ENCODE data around the gene KCNC1. TPM values are rescaled to one million over a fixed set of nuclear protein-coding genes. Genes with fewer than 3 reads are reported as not detected.

The KCNC1 gene
- total and polyA plus RNA-seq, 9 of the 15 experiments (the other 6 are each of a cell fraction or from before 2014, with no cell fraction given) = 0.05 to 0.08 TPM; not detected in 7

- peaks cover 35 to 77% of the 10 kb centered on the region in 2 experiments; a peak in 4 of 5 replicates for H3K27me3 ChIP-seq (ENCODE audit: control insufficient read depth in 2 of 2, insufficient read depth in 2 of 2, low read length in 2 of 2)
- no peaks in the 10 kb centered on the region for H3K9me1 ChIP-seq (ENCODE audit: control insufficient read depth, insufficient read depth, low read length)
- peaks cover 10% of the 10 kb centered on the region; the same call in 1 of the 2 replicates for H4K20me1 ChIP-seq (replicated peaks; ENCODE audit: control insufficient read depth, insufficient read depth, low read length)
- 2% methylated on average over 12 of the region's 16 CpGs for WGBS (ENCODE audit: insufficient coverage, low coverage, missing lambda C conversion rate)
- no peak overlapping the region for H3K4me3 ChIP-seq
- no peak for FAIRE-seq
- H2AFZ ChIP-seq (ENCODE audit: low read depth, low read length) = no peak overlapping the region
- TF ChIP-seq BCL6 (CRISPR knock-in tag; IDR thresholded peaks at IDR 0.05) = no peak
- TF ChIP-seq MXI1 (IDR thresholded peaks at IDR 0.05; ENCODE audit: low read depth, low read length) = no peak
- no peak for TF ChIP-seq CAMTA2 (CRISPR knock-in tag; conservative IDR thresholded peaks at IDR 0.05)
- no peak for TF ChIP-seq ZNF511 (CRISPR knock-in tag; IDR thresholded peaks at IDR 0.05)
- no peak for TF ChIP-seq NUFIP1 (IDR thresholded peaks at IDR 0.05; ENCODE audit: partially characterized antibody)
- no peak for TF ChIP-seq ZBTB33 (CRISPR knock-in tag; IDR thresholded peaks at IDR 0.05)
- no peak for TF ChIP-seq ZSCAN32 (CRISPR knock-in tag; IDR thresholded peaks at IDR 0.05)
- TF ChIP-seq, protein P1, sequence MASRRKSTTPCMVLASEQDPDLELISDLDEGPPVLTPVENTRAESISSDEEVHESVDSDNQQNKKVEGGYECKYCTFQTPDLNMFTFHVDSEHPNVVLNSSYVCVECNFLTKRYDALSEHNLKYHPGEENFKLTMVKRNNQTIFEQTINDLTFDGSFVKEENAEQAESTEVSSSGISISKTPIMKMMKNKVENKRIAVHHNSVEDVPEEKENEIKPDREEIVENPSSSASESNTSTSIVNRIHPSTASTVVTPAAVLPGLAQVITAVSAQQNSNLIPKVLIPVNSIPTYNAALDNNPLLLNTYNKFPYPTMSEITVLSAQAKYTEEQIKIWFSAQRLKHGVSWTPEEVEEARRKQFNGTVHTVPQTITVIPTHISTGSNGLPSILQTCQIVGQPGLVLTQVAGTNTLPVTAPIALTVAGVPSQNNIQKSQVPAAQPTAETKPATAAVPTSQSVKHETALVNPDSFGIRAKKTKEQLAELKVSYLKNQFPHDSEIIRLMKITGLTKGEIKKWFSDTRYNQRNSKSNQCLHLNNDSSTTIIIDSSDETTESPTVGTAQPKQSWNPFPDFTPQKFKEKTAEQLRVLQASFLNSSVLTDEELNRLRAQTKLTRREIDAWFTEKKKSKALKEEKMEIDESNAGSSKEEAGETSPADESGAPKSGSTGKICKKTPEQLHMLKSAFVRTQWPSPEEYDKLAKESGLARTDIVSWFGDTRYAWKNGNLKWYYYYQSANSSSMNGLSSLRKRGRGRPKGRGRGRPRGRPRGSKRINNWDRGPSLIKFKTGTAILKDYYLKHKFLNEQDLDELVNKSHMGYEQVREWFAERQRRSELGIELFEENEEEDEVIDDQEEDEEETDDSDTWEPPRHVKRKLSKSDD (conservative IDR thresholded peaks at IDR 0.05; ENCODE audit: low read length) = no peak
- TF ChIP-seq RAD51 (IDR thresholded peaks at IDR 0.05; ENCODE audit: borderline replicate concordance, low read depth) = no peak
- DNase-seq (ENCODE audit: extremely low read depth in 1 of 4, low spot score in 3 of 4) = no peak
- no peaks in the 10 kb centered on the region for H3K36me3 ChIP-seq (ENCODE audit: control insufficient read depth, insufficient read depth, low read length)
- no TSS peak for BruUV-seq (replicated peaks)
- ChIA-PET POLR2A (no interaction called here), CTCF (ENCODE audit: low intra/inter-chr PET ratio) (no interaction called here)
- H3K4me2 ChIP-seq (ENCODE audit: insufficient read depth, low read length) = no peak overlapping the region
- no peaks in the 10 kb centered on the region for H3K79me2 ChIP-seq (ENCODE audit: control insufficient read depth, insufficient read depth, low read length)
- no peak overlapping the region for H3K27ac ChIP-seq (ENCODE audit: extremely low read depth, low read depth, low read length)
- intact Hi-C loops (cut with micrococcal nuclease) = no loop called here
- no peak overlapping the region for H3K9ac ChIP-seq (ENCODE audit: insufficient read depth in 1 of 2, low read depth in 2 of 2, low read length in 2 of 2)
- no peak for ATAC-seq
- 0 out of 5 replicates have a peak, but pooled peaks cover 0 to 3% of the 10 kb centered on the region in 2 experiments for H3K4me1 ChIP-seq (replicated peaks in 1 of 2; ENCODE audit: control insufficient read depth in 2 of 2, insufficient read depth in 2 of 2, low read length in 2 of 2)
- in situ Hi-C loops (cut with MboI) = no loop called here
- H3K9me3 ChIP-seq (replicated peaks; ENCODE audit: control insufficient read depth, insufficient read depth, low read depth, low read length) = no peaks in the 10 kb centered on the region
Measured at GRCh38 chr11:17777086-17777737, 42.6 kb downstream of the KCNC1 start.

Measured in K562 (cell line).